Renal cortex interstitium (tissue), 15 donors: Measurements from ENCODE around the gene CCR7. TPM values are rescaled to one million over a fixed set of nuclear protein-coding genes. Genes with fewer than 3 reads are reported as not detected.

ENCODE experiments used
- DNase-seq, 11 donors: peaks; one replicate each; pipeline ENCODE4 v3.0.0-alpha.2; 2013; ENCODE audit warnings: low read depth in 9 of 11, low spot score in 4 of 11; ENCODE audit errors: extremely low read depth in 1 of 11
- long read RNA-seq, 16 experiments: transcript quantifications; one replicate each; lab custom pipeline, GENCODE V29; 2026
- polyA plus RNA-seq, 3 donors: library from polyadenylated mRNA; unstranded; fragments of 120-200 nt; gene quantifications; one replicate each; pipeline ENCODE4 v1.2.1, GENCODE V29; 2013; ENCODE audit not compliant: insufficient read length in 3 of 3

Gene CCR7
- under 1 TPM; 0.11 to 0.48 (median 0.33) TPM for polyA plus RNA-seq
- long read RNA-seq, donor 1, result 0 reads
- long read RNA-seq, donor 2, partial matches to known transcripts, result 0 of 1 reads
- long read RNA-seq, donor 2, other reads (novel, unspliced or antisense), result 0 of 1 reads
- long read RNA-seq, donor 3, result 0 reads
- long read RNA-seq, donor 4, result 0 reads
- long read RNA-seq, donor 5, result 0 reads
- long read RNA-seq, donor 6, result 0 reads
- long read RNA-seq, donor 7, result 0 reads
- long read RNA-seq, donor 8, result 0 reads
- long read RNA-seq, donor 9, result 0 reads
- long read RNA-seq, donor 10, result 0 reads
- long read RNA-seq, donor 11, result 0 reads
- long read RNA-seq, donor 12, result 0 reads
- long read RNA-seq, donor 13, result 0 reads
- long read RNA-seq, donor 14, result 0 reads
- long read RNA-seq, donor 15, result 0 reads
- long read RNA-seq, donor 16, partial matches to known transcripts, result 0 of 1 reads
- long read RNA-seq, donor 16, other reads (novel, unspliced or antisense), result 0 of 1 reads

GRCh38 chr17:40564883-40565768 lies at the start of gene CCR7:
TSS of gene CCR7 (minus strand) at chr17:40565472. CDS start at chr17:40565409, 63 bp downstream.
- no peak for DNase-seq

DNA sequence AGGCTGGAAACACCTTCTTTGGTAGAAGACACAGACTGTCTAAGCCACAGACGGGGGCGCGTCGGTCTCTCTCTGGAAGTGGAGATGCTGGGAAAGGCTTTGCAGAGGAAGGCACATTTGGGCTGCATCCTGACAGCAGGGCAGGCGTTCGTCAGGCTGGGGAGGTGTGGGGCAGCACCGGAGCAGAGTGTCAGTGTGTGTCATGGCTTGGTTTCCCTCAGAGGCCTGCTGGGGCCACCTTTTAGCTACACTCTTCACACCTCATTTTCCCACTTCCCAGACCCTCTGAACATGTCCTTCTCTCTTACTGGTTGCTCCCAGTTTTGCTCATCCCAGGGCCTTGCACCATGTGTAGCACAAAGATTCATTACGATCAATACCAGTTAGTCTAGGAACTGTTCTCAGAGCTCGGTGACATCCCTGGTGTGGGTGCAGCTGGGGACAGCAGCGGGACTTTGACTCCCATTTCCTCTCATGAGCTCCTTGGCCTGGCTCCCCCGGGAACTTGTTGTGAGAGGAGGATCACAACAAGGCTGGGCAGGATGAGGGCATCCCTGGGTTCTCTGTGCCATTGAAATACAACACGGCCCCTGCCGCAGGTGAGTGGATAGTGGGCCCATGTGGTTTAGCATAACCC lies 49.3 kb upstream of the CCR7 start:
- no peak for DNase-seq

DNA sequence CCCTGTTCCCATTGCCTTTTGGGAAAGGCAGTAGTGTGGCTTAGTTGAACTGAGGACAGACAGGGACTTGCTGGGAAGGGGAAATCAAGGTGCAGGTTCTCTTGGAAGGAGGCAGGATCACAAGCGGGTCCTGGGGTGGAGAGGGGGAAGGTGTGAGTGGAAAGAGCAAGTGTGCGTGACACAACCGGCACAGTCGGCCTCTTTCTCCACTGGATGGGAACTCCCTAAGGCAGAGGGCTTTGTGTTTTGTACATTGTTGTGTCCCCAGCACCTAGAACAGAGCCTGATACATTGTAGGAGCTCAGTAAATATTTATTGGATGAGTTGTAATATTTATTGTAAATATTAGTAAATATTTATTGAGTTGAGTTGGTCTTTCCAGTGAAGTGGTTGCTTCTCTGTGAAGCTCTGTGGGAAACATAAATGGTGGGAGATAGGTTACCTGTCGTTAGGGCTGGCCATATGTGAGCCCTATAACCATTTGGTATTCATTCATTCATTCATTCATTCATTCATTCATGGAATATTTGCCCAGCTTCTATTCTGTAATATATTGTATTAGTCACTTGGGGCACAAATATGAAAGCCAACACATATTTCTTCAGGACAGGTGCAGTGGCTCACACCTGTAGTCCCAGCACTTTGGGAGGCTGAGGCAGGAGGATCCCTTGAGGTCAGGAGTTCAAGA lies 48.3 kb upstream of the CCR7 start:
- DNase-seq, result no peak

DNA sequence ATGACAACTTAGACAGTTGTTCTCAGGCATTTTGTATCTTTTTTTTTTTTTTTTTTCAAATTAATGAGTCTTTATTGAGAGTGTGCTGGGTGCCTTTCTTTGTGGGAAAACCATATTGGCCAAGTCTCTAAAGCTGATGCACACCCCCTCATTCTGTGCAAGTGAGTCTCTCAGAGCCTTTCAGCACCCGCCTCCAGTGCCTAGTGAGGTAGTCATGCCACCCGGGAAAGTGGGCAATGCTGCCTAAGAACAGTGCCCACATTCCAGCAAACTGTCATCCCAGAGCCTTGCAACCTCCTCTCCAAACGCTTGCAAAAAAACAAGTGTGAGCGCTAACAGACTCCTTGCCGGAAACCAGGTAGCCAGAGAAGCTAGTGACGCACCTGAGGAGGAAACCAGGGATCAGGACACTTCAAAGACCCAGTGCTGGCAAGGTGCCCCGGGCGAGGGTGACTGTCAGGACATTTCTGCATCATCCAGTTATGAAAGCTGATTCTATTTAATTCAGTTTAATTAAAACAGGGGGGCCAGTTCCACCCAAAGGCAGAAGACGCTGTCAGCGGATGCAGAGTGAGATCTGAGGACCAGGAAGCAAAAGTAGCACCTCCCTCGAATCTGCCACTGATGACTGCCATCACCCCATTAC lies 47.5 kb upstream of the CCR7 start:
- DNase-seq, result no peak

- no peak for DNase-seq
Measured at GRCh38 chr17:40611840-40612474, 46.7 kb upstream of the CCR7 start.

- no peak for DNase-seq
Measured at GRCh38 chr17:40610359-40610758, 45.1 kb upstream of the CCR7 start.

DNA sequence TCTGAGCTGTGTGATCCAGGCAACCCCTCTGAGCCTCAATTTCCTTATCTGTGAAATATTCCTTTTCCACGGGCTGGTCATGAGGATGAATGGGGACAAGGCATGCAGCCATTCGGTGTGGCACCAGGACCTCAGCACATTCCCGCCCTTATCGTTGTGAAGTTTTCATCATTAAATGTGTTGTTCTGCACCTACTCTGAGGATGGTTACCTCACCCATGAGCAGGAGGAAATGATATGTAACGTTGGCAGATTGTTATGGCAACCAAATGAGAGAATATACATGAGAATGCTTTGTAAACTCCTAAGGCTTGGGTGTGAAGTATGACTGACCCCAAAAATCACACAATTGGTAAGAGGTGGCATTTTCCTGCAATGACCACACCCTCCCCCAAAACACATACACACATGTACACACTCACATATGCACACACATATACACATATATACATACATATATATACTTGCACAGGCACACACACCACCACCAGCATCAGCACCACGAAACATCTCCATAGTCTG lies 42.8 kb upstream of the CCR7 start:
- DNase-seq, result no peak

DNA sequence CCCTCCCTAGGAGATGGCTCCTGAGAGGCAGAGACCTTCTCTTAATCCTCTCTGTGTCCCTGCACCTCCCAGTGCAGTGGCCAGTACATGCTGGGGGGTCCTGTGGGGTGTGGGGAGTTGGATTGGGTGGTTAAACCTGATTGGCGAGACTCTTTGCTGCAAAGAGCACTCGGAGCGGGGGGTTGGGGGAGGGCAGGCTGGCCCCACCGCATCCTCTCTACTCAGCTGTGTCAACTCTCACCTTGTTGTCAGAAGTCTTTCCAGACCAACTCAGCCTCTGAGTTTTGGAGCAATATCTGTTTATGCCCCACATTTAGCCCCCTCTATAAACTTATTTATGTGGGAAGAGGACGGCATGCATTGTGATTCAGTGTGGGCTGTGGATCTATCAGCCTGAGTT lies 42.4 kb upstream of the CCR7 start:
- DNase-seq, result no peak

- no peak for DNase-seq
Measured at GRCh38 chr17:40606548-40607353, 41.5 kb upstream of the CCR7 start.

DNA sequence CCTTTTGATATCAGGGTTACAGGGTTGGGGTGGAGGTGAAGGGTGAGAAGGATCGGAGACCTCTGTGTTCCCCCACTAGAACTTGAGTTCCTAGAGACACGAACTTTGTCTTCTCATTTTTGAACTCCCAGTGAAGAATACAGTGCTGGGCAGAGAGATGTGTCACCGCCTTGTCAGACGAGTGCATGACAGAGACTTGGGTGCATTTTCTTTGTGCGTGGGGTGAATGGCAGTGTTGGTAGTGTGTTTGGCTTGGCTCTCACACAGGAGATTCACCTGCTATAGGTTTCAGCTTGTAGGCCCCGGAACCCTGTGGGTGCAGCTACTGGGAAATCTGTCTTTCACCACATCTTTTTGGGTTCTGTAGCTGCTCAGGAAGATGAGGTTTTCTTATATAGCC lies 40.0 kb upstream of the CCR7 start:
- no peak for DNase-seq

GRCh38 chr17:40604327-40605080 lies 39.2 kb upstream of the CCR7 start:
- no peak for DNase-seq

DNA sequence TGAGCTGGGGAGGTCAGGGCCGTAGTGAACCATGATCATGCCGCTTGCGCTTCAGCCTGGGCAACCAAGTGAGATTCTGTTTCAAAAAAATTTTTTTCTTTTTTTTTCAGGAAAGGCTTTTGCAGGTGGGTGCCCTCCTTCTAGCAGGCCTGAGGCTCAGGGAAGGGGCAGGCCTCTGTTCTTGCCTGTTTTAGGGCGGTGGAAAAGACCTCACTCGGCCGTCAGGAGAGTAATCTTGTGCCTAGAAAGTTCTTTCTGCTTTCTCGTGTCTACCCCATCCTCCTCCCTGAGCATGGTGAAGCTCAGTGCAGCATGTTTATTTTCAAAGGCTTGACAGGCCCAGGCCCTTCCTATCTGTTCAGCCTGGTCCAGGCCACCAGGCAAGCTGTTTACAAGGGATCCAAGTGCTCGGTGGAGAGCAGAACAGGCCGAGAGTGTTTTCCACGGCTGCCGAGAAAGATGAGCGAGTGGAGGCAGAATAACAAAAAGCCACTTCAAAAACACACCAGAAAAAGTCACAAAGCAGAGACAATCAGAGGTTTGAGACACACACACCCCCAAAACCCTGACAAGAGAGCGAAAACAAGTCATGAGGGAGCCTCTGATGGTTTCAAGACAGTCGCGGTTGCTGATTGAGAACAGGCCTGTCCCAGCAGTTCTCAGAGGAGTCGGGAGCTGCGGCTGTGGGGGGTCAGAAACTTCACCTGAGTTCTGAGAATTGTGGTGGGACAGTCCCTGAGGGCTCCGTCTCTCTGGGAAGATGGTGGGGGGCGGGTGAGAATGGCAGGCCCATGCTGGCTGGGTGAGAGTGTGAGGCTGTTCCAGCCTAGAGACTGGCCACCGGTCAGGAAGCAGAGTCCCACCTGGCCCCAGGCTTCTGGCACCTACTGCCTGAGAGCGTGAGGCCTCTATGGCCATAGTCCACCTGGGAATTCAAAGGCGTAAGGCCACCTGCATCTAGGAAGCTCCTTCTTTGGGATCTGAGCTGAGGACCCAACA lies 37.5 kb upstream of the CCR7 start:
- DNase-seq, result no peak

GRCh38 chr17:40600486-40601046 lies 35.3 kb upstream of the CCR7 start:
- no peak for DNase-seq

- no peak for DNase-seq
Measured at GRCh38 chr17:40599468-40599763, 34.1 kb upstream of the CCR7 start.
